BLaER1 (cell line): ENCODE measurements around the gene CHID1.
A peak's percentile ranks its signal among the peaks of the same experiment; 100 is the strongest.

Experiments
- H3K27ac ChIP-seq: shearing (Covaris generic); formaldehyde crosslinking; 2 replicates; pipeline ENCODE4 v1.8.1; 2022
- H3K27me3 ChIP-seq: shearing (Covaris generic); formaldehyde crosslinking; 2 replicates; pipeline ENCODE4 v1.8.1; 2022
- H3K36me3 ChIP-seq: shearing (Covaris generic); formaldehyde crosslinking; 2 replicates; pipeline ENCODE4 v1.8.1; 2022
- H3K4me1 ChIP-seq: shearing (Covaris generic); formaldehyde crosslinking; 2 replicates; pipeline ENCODE4 v1.8.1; 2022
- H3K4me2 ChIP-seq: shearing (Covaris generic); formaldehyde crosslinking; 2 replicates; pipeline ENCODE4 v1.8.1; 2022
- H3K4me3 ChIP-seq: shearing (Covaris generic); formaldehyde crosslinking; 2 replicates; pipeline ENCODE4 v1.8.1; 2022
- H3K9ac ChIP-seq: shearing (Covaris generic); formaldehyde crosslinking; 2 replicates; pipeline ENCODE4 v1.8.1; 2022
- H3K9me3 ChIP-seq: shearing (Covaris generic); formaldehyde crosslinking; 2 replicates; pipeline ENCODE4 v1.8.1; 2022
- H4K20me1 ChIP-seq: shearing (Covaris generic); formaldehyde crosslinking; 2 replicates; pipeline ENCODE4 v1.8.1; 2022
- Cebpa-rat ChIP-seq: shearing (Covaris generic); IDR thresholded peaks from 2 replicates; pipeline ENCODE4 v1.8.1; 2022

The CHID1 gene

DNA sequence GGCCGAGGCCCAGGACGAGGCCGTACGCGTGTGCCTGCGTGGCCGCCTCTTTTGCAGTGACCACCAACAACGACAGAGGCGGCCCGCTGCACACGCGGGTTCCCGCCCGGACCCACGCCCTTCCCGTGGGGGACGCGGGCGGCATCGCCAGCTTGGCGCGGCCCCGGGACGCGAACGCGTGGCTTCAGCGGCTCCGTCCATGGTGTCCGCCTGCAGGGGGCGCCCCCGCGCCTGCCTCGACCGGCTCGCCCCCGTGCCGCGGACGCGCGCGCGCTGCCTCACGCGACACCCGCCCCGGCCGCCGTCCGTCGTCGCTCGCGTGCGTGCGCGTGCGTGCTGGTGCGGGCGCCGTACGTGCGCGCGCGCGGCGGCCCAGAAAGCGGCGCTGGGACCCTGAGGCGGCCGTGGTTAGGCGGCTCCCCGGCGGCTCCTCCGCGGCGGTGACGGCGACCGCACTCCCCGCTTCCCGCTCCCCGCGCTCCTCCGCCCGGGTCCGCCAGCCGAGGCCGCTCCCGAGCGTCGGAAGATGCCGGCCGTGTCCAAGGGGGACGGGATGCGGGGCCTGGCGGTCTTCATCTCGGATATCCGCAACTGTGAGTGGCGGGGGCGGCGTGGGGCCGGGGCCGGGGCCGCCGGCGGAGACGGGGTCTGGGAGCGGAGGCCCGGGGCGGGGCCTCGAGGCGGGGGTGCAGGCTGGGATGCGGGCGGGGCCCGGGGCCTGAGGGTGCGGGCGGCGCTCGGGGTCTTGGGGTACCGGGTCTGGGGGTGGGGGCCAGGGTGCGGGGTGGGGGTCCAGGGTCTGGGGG lies 15.1 kb upstream of the CHID1 start, which contains the start of gene AP2A2:
TSS of gene AP2A2 (plus strand) at position 375 of the 806 bp plus-strand sequence. CDS start at position 527, 152 bp downstream.
- H4K20me1 ChIP-seq = peaks cover 42% of the 10 kb centered on the region
- H3K36me3 ChIP-seq = peaks cover 25% of the 10 kb centered on the region
- H3K27ac ChIP-seq = peak within 1 kb of the TSS; percentile 83
- peak within 1 kb of the TSS; percentile 82 for H3K9ac ChIP-seq
- H3K4me1 ChIP-seq = peaks cover 48% of the 10 kb centered on the region
- peak within 1 kb of the TSS; percentile 90 for H3K4me2 ChIP-seq
- H3K27me3 ChIP-seq = no peaks in the 10 kb centered on the region
- peak within 1 kb of the TSS; percentile 74 for H3K4me3 ChIP-seq
- H3K9me3 ChIP-seq = no peaks in the 10 kb centered on the region
- no peak for TF ChIP-seq Cebpa-rat

GRCh38 chr11:925158-925495 lies 14.5 kb upstream of the CHID1 start:
- Histone ChIP-seq H3K4me2 (peak overlapping the region; percentile 34; the same call in 1 of the 2 replicates), H3K27me3 (no peaks in the 10 kb centered on the region), H3K27ac (peak overlapping the region; percentile 41; the same call in 1 of the 2 replicates), H3K36me3 (peaks cover 25% of the 10 kb centered on the region), H3K9ac (no peak overlapping the region), H3K4me3 (peak overlapping the region; percentile 74; the same call in 1 of the 2 replicates), H4K20me1 (peaks cover 37% of the 10 kb centered on the region), H3K4me1 (peaks cover 43% of the 10 kb centered on the region), H3K9me3 (no peaks in the 10 kb centered on the region)
- no peak for TF ChIP-seq Cebpa-rat

- H3K9ac ChIP-seq = no peak overlapping the region
- H3K36me3 ChIP-seq = peaks cover 22% of the 10 kb centered on the region
- 0 out of 2 replicates have a peak overlapping the region, but pooled peaks have one; percentile 41 for H3K27ac ChIP-seq
- H3K27me3 ChIP-seq = no peaks in the 10 kb centered on the region
- no peak overlapping the region for H3K4me2 ChIP-seq
- H3K4me3 ChIP-seq = no peak overlapping the region
- H3K4me1 ChIP-seq = peaks cover 38% of the 10 kb centered on the region
- peaks cover 31% of the 10 kb centered on the region for H4K20me1 ChIP-seq
- no peaks in the 10 kb centered on the region for H3K9me3 ChIP-seq
- no peak for TF ChIP-seq Cebpa-rat
Observed at GRCh38 chr11:924406-925157, 14.0 kb upstream of the CHID1 start.

DNA sequence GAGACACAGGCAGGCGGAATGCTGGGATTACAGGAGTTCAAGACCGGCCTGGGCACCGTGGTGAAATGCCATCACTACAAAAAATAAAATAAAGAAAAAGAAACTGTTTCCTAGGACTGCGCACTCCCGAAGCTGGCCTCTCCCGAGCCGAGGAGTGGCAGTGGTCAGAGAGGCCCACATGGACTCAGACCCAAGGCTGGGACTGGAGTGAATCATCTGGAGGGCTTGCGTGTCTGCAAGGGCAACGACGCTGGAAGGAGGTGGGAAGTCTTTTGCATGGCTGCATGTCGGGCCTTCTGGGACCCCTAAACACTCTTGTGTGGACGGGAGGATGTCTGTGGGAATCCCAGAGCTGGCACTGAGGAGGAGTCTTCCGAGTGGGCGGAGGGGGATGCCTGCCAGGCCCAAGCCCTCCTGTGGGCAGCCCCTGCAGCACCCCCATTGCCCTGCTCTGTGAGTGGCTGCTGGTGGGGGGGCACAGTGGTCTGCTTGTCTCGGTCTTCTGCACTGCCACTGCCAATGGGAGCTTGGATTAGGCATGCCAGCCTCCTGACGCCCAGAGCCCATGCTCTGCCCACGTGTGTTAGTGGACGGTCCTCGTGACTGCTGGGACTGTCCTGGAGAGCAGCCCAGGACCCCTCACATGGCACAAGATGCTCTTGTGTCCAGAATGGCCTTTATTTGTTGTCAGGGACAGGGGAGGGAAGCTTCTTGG lies 13.2 kb upstream of the CHID1 start:
- Histone ChIP-seq H3K9ac (no peak overlapping the region), H3K36me3 (peaks cover 15% of the 10 kb centered on the region), H3K4me2 (no peak overlapping the region), H3K4me3 (no peak overlapping the region), H3K4me1 (peaks cover 31% of the 10 kb centered on the region), H3K9me3 (no peaks in the 10 kb centered on the region), H3K27me3 (no peaks in the 10 kb centered on the region), H3K27ac (no peak overlapping the region), H4K20me1 (peaks cover 24% of the 10 kb centered on the region)
- TF ChIP-seq Cebpa-rat = no peak

- H3K27ac ChIP-seq = no peak overlapping the region
- no peaks in the 10 kb centered on the region for H3K9me3 ChIP-seq
- H3K4me2 ChIP-seq = no peak overlapping the region
- no peak for TF ChIP-seq Cebpa-rat
- H4K20me1 ChIP-seq = peaks cover 6% of the 10 kb centered on the region
- 0 out of 2 replicates have a peak overlapping the region, but pooled peaks have one; percentile 4 for H3K9ac ChIP-seq
- H3K36me3 ChIP-seq = peaks cover 2% of the 10 kb centered on the region
- peaks cover 17% of the 10 kb centered on the region for H3K4me1 ChIP-seq
- no peaks in the 10 kb centered on the region for H3K27me3 ChIP-seq
- H3K4me3 ChIP-seq = no peak overlapping the region
Observed at GRCh38 chr11:921921-922678, 11.5 kb upstream of the CHID1 start.

DNA sequence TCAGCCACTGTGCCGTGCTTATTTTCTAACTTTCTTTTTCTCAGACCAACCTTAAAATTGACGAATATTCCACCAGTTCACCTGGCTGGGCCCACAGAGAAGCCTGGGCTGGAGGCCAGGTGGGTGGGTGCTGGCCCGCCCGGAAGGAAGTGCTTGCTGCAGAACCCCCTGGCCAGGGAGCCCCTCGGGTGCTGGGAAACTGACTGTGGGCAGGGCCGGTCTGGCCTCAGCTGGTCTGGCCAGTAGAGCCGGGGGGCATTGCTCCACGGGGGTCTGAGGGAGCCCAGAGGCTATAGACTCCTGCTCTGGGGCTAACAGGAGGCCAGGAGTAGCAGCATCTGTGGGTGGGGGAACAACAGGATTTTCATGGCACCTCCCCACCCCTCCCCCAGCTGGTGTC lies 6.8 kb upstream of the CHID1 start:
- no peak overlapping the region for H3K4me2 ChIP-seq
- no peak overlapping the region for H3K4me3 ChIP-seq
- no peaks in the 10 kb centered on the region for H4K20me1 ChIP-seq
- H3K9ac ChIP-seq = no peak overlapping the region
- no peak overlapping the region for H3K27ac ChIP-seq
- no peak for TF ChIP-seq Cebpa-rat
- no peaks in the 10 kb centered on the region for H3K27me3 ChIP-seq
- no peaks in the 10 kb centered on the region for H3K9me3 ChIP-seq
- H3K4me1 ChIP-seq = 0 out of 2 replicates have a peak, but pooled peaks cover 10% of the 10 kb centered on the region
- no peaks in the 10 kb centered on the region for H3K36me3 ChIP-seq

GRCh38 chr11:914747-915501 lies 4.3 kb upstream of the CHID1 start:
- H3K27me3 ChIP-seq = no peaks in the 10 kb centered on the region
- peaks cover 5% of the 10 kb centered on the region; the same call in 1 of the 2 replicates for H4K20me1 ChIP-seq
- no peaks in the 10 kb centered on the region for H3K9me3 ChIP-seq
- no peaks in the 10 kb centered on the region for H3K36me3 ChIP-seq
- H3K4me3 ChIP-seq = no peak overlapping the region
- H3K4me1 ChIP-seq = peaks cover 25% of the 10 kb centered on the region
- H3K27ac ChIP-seq = no peak overlapping the region
- no peak overlapping the region for H3K4me2 ChIP-seq
- H3K9ac ChIP-seq = no peak overlapping the region
- no peak for TF ChIP-seq Cebpa-rat

DNA sequence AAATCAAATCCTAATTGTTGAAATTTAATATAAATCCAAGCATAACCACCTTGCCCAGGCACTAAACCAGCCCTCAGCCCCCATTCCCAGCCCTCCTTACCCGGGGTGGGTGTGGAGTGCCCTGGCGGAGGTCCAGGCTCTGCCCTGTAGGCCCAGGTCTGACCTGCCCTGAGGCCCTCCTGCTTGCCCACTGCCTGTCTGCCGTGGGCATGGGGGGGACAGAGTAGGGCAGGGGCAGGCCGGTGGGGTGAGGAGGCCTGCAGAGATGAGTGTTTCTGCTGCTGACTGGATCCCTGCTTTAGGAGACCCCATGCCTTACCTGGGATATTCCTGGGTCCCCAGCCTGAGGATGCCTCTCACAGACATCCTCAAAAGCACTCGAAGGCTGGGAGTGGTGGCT lies 3.6 kb upstream of the CHID1 start:
- Histone ChIP-seq H3K9me3 (no peaks in the 10 kb centered on the region), H3K4me1 (peaks cover 32% of the 10 kb centered on the region), H3K4me2 (no peak overlapping the region), H3K36me3 (peaks cover 2% of the 10 kb centered on the region; the same call in 1 of the 2 replicates), H3K9ac (no peak overlapping the region), H3K27me3 (no peaks in the 10 kb centered on the region), H4K20me1 (peaks cover 12% of the 10 kb centered on the region), H3K27ac (no peak overlapping the region), H3K4me3 (no peak overlapping the region)
- TF ChIP-seq Cebpa-rat = no peak
